GM18502 (cell line): ENCODE measurements around the gene SGCD.
"Not testable (repeated sequence)": the region's sequence is repeated elsewhere in the genome, so short reads cannot be mapped to it uniquely, and the experiment has no call there.

Experiments used
- ATAC-seq: cut with Tn5 transposase; IDR thresholded peaks from one replicate; pipeline ENCODE4 v1.9.1; 2021; ENCODE audit warnings: mild to moderate bottlenecking; ENCODE audit not compliant: unreplicated experiment, poor library complexity

The SGCD gene

DNA sequence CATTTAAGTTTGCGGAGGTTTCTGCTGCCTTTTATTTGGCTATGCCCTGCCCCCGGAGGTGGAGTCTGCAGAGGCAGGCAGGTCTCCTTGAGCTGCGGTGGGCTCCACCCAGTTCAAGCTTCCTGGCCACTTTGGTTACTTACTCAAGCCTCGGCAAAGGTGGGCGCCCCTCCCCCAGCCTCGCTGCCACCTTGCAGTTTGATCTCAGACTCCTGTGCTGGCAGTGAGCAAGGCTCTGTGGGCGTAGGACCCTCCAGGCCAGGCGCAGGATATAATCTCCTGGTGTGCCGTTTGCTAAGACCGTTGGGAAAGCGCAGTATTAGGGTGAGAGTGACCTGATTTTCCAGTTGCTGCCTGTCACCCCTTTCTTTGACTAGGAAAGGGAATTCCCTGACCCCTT, 283.6 kb downstream of the SGCD start:
- not testable (repeated sequence) for ATAC-seq

DNA sequence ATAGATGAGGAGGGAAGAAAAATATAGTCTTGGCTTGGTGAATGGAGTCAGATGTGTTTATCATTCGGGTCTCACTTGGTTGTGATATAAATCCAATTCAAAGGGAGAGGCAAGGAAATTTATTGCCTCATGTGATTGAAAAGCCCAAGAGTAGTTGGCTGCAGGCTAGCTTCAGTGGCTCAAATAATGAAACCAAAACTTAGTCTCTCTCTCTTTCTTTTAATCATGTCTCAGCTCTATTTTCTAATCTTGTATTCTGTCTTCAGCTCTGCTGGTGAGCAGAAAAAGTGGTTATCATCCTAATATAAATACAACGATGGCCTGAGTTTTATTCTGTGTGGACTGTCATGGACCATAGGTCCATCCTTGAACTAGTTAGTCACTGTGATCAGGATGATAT, 288.9 kb downstream of the SGCD start:
- no peak for ATAC-seq

DNA sequence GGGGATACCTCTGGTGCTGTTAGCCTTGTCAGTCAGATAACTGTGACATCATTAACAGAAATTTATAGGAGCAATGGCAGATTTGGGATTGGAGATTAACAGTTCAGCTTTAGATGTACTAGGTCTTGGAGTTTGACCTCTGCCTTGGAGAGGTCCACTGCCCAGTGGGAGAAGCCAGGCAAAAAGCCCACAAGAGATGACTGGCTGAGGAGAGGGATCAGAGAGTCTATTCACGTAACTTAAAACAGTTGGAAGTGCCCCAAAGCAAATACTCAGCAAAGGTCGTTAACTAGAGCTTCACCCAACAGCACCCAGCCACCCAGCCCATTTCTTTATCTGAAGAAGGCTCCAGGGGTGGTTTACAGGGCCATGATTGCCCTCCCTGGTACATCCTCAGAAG, 290.5 kb downstream of the SGCD start:
- ATAC-seq, result no peak

DNA sequence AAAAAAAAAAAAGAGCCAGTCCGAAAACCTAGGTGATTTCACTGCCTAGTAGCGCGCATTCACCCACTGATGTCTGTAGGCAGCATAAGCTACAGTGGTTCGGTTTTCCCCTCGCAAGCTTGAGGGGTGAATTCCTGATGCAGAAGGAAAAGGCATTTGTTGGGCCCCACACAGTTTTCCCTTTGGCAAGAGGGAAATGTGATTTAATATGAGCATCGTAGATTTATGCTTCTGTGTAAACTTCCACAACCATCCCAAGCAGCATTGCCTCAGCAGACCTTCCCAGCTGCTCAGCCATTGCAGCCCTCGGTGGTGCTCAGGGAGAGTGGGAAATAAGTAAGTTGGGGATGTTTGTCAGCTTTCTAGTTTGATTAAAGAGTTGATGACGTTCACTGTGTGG, 291.6 kb downstream of the SGCD start:
- no peak for ATAC-seq

DNA sequence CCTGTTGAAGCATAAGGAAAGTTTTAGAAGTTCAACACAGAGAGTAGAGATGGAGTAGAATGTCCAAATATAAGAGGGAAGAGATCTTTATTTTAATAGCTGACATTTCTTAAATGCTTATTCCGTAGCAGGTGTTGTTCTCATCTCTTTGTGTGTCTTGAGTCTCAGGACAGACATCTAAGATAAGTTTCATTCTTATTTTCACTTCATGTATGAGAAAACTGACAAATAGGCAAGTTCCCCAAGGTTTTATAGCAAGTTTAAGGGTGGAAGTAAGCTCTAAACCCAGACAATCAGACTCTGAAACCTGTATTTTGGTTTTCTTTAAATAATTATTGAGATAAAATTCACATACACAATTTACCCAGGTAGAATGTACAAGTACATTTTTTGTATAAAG, 294.8 kb downstream of the SGCD start:
- ATAC-seq, result peak; percentile 43

DNA sequence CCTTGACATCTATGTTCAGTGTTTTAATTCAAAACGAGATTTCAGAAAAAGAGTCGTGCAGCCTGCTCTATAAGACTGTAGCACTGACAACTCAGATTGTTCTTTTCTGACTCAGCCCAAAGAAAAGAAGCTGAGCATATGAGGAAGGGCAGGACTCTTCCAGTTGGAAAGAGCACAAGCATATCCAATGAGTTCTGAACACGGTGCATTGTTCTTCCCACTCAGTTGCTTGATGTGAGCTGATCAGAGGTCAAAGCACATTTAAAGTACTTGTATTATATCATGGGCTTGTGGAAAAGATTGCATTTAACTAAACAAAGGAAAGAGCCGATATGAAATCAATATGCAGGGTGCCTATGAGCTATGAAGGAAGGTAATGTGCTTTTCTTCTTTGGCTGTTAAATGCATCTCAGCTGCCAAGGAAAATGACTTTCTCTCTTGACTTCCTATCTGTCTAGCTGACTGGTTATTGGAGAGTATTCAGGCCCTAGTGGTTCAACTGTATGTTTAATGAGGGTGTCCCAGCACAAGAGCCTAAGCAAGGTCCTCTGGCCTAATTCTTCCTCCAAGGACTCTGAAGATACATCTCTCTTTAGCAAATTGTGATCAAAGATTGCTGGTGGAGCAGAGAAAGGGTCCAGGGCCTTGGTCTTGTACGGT, 296.5 kb downstream of the SGCD start:
- no peak for ATAC-seq

DNA sequence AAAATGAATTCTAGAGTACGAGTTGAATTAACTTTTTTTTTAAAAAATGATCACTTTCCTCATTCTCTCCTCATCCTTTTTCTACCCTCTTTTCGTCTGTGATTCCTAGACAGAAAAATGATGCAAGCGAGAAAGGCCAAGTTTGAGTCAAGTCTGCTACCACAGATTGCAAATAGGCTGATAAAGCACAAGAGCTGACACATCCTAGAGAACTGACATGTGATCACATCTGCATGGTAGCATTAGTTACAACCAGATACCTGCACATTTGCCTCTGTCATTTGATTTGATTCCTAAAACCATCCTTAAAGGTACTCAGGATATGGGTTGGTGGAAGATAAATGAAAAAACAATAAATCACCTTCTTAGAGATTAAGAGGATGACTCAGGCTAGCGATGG, 297.7 kb downstream of the SGCD start:
- no peak for ATAC-seq

DNA sequence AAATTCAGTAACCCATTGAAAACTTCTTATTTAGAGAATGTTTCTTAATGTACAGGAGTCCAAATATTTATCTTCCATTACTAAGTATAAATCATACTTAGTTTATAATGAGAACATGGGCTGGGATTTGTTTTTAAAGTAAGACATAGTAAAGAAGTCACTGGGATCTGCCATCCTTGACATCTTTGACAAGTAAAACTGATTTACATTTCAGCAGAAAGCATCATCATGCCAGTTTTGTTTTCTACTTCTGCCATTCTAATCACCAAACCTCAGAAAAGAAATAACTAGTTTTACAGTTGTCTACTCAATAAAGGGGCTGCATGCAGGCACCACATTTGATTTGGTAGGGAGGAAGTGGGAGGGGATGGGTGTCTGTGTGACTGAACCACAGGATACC, 301.5 kb downstream of the SGCD start:
- no peak for ATAC-seq

DNA sequence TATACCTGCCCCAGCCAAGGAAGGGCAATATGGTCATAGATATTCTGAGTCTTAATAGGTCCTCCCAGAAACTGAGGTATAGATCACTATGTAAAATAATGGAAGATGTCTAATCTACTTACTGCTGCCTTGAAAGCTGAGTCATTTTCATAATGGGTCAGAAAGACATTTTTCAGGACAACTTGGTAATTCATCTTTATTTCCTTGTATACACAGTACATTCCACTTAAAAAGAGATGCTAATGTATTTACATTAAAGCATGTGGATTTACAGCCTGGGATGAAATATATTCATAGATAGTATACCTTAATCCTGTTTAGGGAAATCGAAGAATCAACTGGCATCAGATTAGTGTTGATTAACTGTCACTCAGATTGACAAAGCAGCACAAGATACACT, 304.0 kb downstream of the SGCD start:
- no peak for ATAC-seq

DNA sequence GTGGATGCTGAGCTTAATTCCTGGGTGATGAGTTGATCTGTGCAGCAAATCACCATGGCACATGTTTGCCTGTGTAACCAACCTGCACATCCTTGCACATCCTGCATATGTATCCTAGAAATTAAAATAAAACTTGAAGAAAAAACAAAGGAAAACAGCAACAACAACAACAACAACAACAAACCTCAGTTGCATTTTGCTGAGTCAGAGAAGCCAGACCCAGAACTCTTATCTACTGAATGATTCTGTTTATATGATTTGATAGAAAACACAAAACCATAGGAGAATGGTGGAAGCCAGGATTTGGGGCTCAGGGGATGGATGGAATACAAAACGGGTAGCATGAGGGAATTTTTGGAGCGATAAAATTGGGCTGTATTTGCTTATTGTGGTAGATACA, 307.3 kb downstream of the SGCD start:
- no peak for ATAC-seq

DNA sequence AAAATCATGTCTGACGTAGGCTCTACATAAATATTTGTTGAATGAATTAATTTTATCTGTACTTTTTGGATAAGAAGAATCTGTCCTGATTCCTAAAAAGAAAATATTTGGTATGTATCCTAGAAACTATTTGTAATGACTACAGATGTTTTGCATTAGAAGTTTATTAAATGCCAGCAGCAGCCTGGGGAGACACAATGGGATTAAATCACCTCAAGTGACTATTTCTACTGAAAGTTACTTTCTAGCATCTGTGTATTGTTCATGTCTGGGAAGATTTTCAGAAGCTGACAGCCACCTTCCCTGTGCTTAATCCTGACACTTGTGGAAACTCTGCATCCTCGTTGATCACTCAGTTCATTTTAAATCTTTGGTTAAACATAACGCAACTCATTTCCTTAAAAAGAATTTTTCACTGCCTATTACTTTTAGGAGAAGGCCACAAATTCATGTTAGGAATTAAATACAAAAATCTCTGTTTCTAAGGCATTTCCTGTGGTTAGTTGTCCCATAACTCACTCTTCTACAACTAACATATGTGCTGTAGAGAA, 313.8 kb downstream of the SGCD start:
- no peak for ATAC-seq

DNA sequence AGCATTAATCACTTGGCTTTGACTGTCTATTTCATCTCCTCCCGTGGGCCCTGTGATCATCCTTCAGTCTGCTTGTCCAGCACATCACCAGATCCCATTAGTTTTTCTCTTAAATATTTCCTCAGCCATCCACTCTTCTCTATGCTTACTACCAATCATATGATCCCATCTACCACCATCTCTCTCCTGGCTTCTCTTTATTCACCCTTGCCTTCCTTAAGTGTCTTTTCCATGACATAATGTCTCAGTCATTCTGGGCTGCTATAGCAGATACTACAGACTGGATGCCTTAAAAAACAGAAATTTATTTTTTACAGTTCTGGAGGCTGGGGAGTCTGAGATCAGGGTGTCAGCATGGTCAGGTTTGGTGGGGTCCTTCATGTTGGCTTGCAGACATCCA, 314.7 kb downstream of the SGCD start:
- no peak for ATAC-seq

DNA sequence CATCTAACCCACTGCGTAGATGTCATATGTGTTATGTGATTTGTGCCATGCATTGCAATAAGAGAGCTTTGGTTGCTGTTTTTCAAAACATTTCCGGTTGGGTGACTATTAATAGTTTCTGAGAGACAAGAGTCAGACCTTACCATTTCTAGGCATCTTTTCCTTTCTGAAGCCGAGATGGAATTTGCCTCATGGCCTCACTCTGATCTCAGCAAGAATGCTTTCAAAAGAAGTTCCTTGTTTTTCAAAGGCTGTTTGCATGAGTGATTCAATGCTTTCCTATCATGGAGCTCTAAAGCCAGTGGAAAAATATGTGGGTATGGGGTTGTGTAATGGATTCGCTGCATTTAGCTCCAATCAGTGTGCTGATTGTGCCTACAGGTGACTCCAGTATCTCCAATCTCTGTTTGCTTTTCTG, 320.1 kb downstream of the SGCD start:
- no peak for ATAC-seq

DNA sequence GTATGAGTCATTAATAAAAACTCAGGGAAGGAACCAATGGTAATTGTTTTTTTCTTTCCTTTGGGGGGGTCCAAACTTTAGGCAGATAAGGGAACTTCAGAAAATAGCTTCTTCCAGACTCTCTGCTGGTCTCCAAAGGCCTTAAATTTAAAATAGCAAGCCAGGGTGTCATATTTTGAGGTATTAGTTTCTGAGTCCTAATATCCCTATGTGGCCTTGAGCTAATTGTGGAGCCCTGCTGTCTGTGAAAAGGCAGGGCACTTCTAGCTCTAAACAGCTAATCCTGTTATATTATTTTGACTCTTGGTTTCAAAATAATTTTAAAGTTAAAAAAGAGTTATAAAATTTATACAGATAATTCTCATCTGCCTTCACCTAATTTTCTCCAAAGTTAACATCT, 327.5 kb downstream of the SGCD start:
- ATAC-seq, result no peak

DNA sequence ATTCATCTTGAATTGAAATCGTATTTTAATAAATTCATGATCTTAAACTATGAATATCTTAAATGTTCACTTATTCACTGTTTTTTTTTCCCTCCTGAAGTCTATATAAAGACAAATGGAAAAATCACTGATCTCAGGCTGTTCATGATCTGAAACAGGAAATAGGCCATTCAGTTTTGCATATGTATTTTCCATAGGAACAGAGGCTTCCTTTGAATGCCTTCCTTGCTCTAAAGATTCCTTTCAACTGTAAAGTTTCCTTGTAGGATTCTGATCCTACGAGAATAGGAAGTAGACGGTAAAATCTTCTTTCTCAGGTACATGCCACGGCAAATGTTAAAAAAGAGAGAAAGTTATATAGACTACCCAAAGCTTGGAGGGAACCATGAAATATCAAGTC, 328.8 kb downstream of the SGCD start:
- no peak for ATAC-seq

DNA sequence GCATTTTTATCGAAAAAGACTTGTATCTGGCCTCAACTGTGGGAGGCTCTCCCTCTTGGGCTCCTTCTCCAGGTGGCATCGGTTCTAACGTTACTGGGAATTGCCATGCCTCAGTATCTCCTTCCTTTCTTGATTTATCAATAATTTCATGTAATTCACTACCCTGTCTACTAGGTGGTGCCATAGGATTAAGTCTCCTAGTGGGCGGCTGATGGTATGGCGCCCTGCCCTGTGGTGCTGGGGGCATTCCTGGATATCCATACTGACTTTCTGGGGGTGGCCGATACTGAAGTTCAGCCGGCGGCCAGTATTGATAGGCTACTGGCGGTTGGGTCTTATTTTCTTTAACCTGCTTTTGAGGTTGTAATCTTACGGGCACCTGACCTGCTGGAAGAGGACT, 337.9 kb downstream of the SGCD start:
- ATAC-seq, result not testable (repeated sequence)

DNA sequence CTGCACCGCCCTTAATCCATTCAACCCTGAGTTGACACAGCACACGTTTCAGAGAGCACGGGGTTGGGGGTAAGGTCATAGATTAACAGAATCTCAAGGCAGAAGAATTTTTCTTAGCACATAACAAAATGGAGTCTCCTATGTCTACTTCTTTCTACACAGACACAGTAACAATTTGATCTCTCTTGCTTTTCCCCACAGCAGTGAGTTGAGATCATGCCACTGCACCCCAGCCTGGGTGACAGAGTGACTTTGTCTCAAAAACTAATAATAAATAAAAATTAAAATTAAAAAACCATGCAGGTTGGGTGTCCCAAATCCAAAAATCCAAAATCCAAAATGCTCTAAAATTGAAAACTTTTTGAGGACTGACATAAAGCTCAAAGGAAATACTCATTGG, 339.7 kb downstream of the SGCD start:
- ATAC-seq, result not testable (repeated sequence)

DNA sequence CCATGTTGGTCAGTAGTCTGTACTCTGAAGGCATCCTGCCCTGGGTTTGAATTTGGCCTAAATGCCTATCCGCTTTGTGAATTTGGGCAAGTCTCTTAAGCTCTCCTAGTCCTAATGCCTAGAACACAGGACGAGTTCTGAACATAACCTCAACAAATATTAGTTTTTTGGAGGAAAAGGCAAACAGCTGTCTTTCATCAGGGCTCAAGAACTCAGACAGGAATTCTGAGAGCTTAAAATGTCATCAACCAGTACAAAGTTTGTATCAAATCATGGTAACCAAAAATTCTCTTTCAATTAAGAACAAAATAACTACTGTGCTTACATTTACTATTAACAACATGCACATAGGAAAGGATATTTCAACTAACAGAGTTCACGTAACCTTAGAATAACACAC, 340.7 kb downstream of the SGCD start:
- ATAC-seq, result no peak

DNA sequence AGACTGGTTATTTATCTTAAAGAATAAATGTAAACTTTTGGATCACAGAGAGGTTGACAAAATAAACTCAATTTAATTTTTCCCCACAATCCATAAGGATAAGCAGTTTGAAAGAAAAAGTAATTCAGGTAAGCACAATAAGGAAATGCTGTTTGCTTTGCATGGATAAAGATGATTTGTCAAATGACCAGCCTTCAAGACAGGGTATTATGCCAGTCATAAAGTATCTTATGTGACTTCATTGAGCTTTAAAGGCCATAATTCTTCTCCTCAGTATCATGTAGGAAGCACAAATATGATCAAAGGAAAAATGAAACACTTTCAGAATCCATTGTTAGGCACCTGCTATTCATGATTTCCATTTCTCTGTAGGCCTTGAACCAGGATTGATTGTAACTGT, 342.5 kb downstream of the SGCD start:
- ATAC-seq, result no peak

DNA sequence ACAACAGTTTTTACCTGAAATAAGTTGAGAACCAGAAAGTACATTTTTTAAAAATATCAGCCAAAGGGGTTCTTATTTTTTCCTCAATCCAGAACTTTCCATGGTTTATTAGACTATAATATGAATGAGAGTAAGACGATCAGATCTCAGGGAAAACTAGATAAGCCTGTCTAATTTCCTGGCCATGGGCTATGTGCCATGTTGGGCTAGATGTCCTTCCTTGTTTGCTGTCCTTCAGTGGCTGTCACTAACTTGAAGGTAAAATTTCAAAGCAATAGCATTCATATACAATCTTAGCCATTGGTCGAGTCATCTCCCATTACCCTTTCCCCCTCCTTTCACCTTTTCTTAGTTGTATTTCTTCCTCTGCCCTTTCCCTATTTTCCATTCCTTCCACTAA, 343.7 kb downstream of the SGCD start:
- ATAC-seq, result no peak

DNA sequence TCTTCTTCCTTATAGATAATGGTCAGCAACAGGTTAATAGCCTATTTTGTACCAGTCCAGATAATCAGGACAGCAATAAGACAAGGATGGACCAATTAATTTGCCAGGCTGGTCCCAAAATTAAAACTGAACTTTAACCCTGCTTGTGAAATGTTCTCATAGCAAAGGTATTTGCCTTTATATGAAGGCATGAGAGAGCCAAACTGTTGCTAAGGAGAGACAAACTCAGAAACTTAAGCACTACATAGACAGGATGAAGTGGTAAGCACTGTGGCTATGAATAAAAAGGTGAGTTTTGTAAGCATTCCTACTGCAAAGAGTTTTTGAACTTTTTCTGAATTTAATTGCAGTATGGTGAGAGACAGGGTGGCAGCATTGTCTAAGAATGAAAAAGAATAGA, 348.4 kb downstream of the SGCD start:
- ATAC-seq, result no peak

DNA sequence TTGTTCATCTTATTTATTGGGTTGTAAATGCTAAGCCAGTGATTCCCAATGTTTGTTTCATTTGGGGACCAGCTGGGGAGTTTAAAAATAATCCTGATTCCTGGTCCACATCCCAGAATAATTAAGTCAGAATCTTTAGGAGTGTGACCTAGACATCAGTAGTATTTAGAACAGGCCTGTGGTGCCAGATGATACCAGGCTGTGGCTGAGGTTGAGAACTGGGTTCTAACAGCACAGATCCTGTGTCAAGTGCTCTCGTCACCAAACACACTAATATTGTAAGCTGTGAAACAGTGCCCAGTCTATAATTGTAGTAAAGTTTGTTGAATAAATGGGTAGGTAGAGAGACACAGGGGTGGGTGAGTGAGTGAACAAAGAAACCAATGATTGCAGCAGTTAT, 351.0 kb downstream of the SGCD start:
- ATAC-seq, result no peak

DNA sequence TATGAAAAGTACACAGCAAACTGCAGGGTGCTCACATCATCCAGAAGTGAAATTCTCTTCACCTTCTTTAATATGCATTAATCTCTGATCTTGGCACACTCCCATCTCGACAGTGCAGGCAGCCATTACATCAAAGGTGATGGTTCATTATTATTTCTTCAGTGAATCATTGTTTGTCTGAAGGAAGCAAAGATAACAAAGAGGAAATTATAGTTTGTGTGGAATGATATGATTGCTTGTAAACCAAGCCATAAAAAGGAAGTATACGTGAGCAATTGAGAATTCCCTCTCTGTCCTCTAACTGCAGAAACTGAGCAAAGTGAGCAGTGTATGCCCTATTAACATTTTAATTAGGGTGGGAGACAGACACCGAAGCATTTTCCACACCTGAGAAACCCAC, 351.5 kb downstream of the SGCD start:
- no peak for ATAC-seq
